AG09309 (cell line): ENCODE results near the gene ACYP2.
"Not testable (repeated sequence)": the region's sequence is repeated elsewhere in the genome, so short reads cannot be mapped to it uniquely, and the experiment has no call there.

Experiments used
- DNase-seq: peaks from one replicate; pipeline ENCODE4 v3.0.0-alpha.2; 2010; ENCODE audit warnings: low read depth
- H3K4me3 ChIP-seq: 2 replicates; pipeline ENCODE4 v1.5.1; 2011; ENCODE audit warnings: mild to moderate bottlenecking, low read depth, low read length, moderate library complexity; ENCODE audit not compliant: control insufficient read depth
- TF ChIP-seq, protein P1 (sequence below): IDR thresholded peaks from 2 replicates; pipeline ENCODE4 v1.5.1; 2011; ENCODE audit warnings: mild to moderate bottlenecking, low read depth, low read length, inconsistent platforms; ENCODE audit not compliant: insufficient read depth, control insufficient read depth; ENCODE audit errors: missing control alignments

The ACYP2 gene

DNA sequence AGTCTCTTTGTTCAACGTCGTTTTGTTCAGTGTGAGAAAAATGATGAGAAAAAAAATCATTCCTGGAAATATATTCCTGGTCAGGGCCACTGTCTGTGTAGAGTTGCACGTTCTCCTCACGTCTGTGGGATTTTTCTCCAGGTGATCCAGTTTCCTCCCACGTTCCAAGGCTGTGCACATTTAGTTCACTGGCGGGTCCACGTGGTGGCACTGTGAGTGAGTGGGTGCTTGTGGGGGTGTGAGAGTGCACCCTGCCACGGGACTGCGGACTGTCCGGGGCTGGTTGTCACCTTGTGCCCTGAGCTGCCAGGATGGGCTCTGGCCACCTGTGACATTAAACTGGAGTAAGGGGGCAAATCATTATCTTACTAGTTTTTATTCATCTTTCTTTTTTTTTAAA lies 30.3 kb upstream of the ACYP2 start:
- no peak overlapping the region for H3K4me3 ChIP-seq
- no peak for DNase-seq
- TF ChIP-seq, protein P1, sequence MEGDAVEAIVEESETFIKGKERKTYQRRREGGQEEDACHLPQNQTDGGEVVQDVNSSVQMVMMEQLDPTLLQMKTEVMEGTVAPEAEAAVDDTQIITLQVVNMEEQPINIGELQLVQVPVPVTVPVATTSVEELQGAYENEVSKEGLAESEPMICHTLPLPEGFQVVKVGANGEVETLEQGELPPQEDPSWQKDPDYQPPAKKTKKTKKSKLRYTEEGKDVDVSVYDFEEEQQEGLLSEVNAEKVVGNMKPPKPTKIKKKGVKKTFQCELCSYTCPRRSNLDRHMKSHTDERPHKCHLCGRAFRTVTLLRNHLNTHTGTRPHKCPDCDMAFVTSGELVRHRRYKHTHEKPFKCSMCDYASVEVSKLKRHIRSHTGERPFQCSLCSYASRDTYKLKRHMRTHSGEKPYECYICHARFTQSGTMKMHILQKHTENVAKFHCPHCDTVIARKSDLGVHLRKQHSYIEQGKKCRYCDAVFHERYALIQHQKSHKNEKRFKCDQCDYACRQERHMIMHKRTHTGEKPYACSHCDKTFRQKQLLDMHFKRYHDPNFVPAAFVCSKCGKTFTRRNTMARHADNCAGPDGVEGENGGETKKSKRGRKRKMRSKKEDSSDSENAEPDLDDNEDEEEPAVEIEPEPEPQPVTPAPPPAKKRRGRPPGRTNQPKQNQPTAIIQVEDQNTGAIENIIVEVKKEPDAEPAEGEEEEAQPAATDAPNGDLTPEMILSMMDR: no peak

DNA sequence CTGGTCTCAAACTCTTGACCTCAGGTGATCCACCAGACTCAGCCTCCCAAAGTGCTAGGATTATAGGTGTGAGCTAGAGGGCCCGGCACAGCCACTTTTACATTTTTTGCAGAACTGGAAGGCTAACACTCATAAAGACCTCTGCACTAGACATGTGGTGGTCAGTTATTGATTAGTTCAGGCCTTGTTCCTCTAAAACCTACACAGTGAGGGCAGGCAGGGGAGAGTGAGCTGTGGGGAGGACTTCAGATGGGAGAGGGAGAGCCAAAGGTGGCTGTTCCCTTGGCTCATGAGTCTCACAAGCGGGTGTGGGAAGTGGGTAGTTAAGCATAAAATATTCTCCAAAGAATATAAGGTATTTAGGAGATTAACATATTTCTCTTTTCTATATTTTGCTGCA lies 29.3 kb upstream of the ACYP2 start:
- H3K4me3 ChIP-seq: no peak overlapping the region
- no peak for DNase-seq
- TF ChIP-seq, protein P1: no peak

DNA sequence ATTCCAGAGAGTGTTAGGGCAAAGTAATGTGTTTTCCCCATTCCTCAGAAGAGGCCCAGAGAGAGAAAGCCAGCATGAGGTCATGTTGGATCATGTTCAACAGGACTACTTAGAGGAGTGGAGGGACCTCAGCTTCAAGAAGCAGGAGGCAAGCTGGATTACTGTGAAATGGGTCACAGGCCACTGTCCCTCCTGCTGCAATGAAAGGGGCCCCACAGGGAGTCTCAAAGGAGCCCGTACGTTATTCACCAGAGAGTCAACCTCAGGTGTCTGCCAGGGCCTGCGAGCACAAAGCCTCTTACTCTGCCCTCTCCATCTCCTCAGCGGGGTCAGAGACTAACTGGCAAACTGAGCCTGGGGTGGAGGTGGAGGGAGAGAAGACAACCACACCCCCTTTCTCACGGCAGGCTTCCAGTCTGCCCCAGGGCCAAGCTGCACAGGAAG lies 27.2 kb upstream of the ACYP2 start:
- TF ChIP-seq, protein P1: no peak
- DNase-seq: no peak
- H3K4me3 ChIP-seq: no peak overlapping the region

DNA sequence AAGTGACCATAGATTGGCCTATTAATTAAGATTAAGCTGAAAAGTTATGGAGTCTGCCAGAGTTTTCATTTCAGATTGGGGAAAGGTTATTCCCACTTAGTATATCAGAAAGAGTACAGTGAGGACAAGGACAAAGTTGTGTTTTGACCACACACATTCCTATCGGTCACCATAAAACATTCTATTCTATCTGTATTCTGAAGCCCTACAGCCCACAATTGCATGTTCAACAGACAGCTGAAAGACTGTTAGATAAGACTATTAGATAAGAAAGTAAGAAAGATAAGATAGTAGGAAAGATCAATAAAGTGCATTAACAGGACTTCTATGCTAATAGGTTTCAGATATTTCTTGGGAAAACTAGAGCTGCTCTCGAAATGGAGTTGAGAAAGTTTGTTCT lies 26.7 kb upstream of the ACYP2 start:
- TF ChIP-seq, protein P1: no peak
- no peak overlapping the region for H3K4me3 ChIP-seq
- no peak for DNase-seq

DNA sequence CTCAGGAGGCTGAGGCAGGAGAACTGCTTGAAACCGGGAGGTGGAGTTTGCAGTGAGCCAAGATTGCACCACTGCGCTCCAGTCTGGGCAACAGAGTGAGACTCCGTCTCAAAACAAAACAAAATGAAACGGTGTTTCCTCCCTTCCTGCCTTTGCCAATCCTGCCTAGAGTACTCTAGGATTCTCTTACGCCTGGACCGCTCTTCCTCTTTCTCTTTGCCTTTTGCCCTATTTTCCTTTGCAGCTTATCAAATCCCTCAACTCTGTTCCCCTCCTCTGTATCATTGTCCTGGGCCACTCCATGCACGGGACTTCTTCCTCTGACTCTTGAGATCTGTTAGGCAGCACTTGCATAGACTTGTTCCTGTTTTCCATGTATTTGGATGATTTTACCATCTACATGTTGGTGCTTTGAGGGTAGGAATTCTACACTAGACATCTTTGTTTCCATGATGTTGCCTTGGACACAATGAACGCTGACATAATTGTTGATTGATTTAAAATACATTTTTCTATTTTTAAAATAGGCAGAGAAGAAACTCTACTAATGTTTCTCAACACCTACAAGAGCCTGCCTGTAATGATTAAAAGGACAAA lies 24.8 kb upstream of the ACYP2 start:
- TF ChIP-seq, protein P1: no peak
- no peak for DNase-seq
- no peak overlapping the region for H3K4me3 ChIP-seq

GRCh38 chr2:54092940-54093339 lies 22.5 kb upstream of the ACYP2 start:
- TF ChIP-seq, protein P1: no peak
- no peak overlapping the region for H3K4me3 ChIP-seq
- no peak for DNase-seq

GRCh38 chr2:54095406-54095805 lies 20.0 kb upstream of the ACYP2 start:
- H3K4me3 ChIP-seq: not testable (repeated sequence)

DNA sequence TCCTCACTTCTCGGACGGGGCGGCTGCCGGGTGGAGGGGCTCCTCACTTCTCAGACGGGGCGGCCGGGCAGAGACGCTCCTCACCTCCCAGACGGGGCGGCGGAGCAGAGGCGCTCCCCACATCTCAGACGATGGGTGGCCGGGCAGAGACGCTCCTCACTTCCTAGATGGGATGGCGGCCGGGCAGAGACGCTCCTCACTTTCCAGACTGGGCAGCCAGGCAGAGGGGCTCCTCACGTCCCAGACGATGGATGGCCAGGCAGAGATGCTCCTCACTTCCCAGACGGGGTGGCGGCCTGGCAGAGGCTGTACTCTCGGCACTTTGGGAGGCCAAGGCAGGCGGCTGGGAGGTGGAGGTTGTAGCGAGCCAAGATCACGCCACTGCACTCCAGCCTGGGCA lies 19.3 kb upstream of the ACYP2 start:
- not testable (repeated sequence) for H3K4me3 ChIP-seq, DNase-seq

More at GRCh38 chr2:54095406-54095805, 20.0 kb upstream of the ACYP2 start:
- DNase-seq: not testable (repeated sequence)
